A549 (cell line): ENCODE measurements around the gene TPST1. TPM values are rescaled to one million over a fixed set of nuclear protein-coding genes. Genes with fewer than 3 reads are reported as not detected.

Source experiments
- ATAC-seq, 2 experiments: fragments of 200-7000 bp in 1 of 2; fragments of >200 bp in 1 of 2; cut with Nextera tagmentation in 1 of 2; cut with Tn5 transposase in 1 of 2; 3 replicates each; pipeline versions ENCODE4 v1.8.0 to v1.9.1; 2018 to 2020; ENCODE audit warnings: mild to moderate bottlenecking in 1 of 2, moderate library complexity in 1 of 2
- CTCF ChIA-PET: fragments of 300-600 bp; sonication (Branson Sonifier 250); formaldehyde crosslinking; extraction: SDS; loops from one replicate; lab custom pipeline; 2021; ENCODE audit warnings: antibody characterized with exemption, inconsistent platforms; lab: Yijun Ruan, JAX
- POLR2A ChIA-PET: fragments of 350-600 bp; formaldehyde crosslinking; extraction: SDS; loops from one replicate; lab custom pipeline; 2021; ENCODE audit warnings: antibody characterized with exemption, inconsistent platforms; lab: Yijun Ruan, JAX
- DNase-seq, 2 experiments: peaks; one replicate each; pipeline versions ENCODE4 v3.0.0 to v3.0.0-alpha.2; 2011 to 2016; ENCODE audit warnings: low read depth in 1 of 2, low spot score in 1 of 2
- FAIRE-seq: peaks from 2 replicates; lab custom pipeline; 2011; peaks lifted over from hg19 to GRCh38; lab: Jason Lieb, UNC
- H3K27ac ChIP-seq, 2 experiments: fragments of >200 bp; sonication (Bioruptor Twin); formaldehyde crosslinking; 3 replicates each; pipeline ENCODE4 v1.5.1; 2016 to 2017
- H3K4me1 ChIP-seq: fragments of >200 bp; sonication (Bioruptor Twin); formaldehyde crosslinking; 3 replicates; pipeline ENCODE4 v1.6.1; 2016
- H3K4me2 ChIP-seq: fragments of >200 bp; sonication (Bioruptor Twin); formaldehyde crosslinking; 3 replicates; pipeline ENCODE4 v1.6.1; 2016
- H3K4me3 ChIP-seq: fragments of >200 bp; sonication (Bioruptor Twin); formaldehyde crosslinking; 3 replicates; pipeline ENCODE4 v1.5.1; 2016
- H3K9me3 ChIP-seq: fragments of >200 bp; sonication (Bioruptor Twin); formaldehyde crosslinking; 3 replicates; pipeline ENCODE4 v1.6.1; 2016
- ATOH8 ChIP-seq: fragments of 250-450 bp; sonication (Bioruptor Pico); IDR thresholded peaks from 2 replicates; pipeline ENCODE4 v1.5.0; 2020; ENCODE audit warnings: low read depth, mild to moderate bottlenecking, moderate library complexity
- BHLHE40 ChIP-seq: IDR thresholded peaks from 2 replicates; pipeline ENCODE4 v1.6.1; 2012; ENCODE audit warnings: low read depth, low read length, inconsistent platforms
- CBX8 ChIP-seq: fragments of 200-600 bp; sonication (generic); IDR thresholded peaks from 2 replicates; pipeline ENCODE4 v1.6.1; 2016
- CEBPB ChIP-seq, 2 experiments: fragments of >200 bp in 1 of 2; sonication (Bioruptor Twin) in 1 of 2; formaldehyde crosslinking in 1 of 2; IDR thresholded peaks; 2 replicates each; pipeline ENCODE4 v1.6.1; 2012 to 2016
- CHD2 ChIP-seq: fragments of 150-350 bp; IDR thresholded peaks from 2 replicates; pipeline ENCODE4 v1.6.1; 2014; ENCODE audit warnings: low read length; ENCODE audit not compliant: partially characterized antibody
- CHD4 ChIP-seq: fragments of 200-600 bp; sonication (generic); IDR thresholded peaks from 2 replicates; pipeline ENCODE4 v1.6.1; 2016; ENCODE audit warnings: antibody characterized with exemption, mild to moderate bottlenecking, borderline replicate concordance
- EHMT2 ChIP-seq: fragments of 200-600 bp; sonication (generic); IDR thresholded peaks from 2 replicates; pipeline ENCODE4 v1.6.1; 2016; ENCODE audit warnings: antibody characterized with exemption, low read depth, mild to moderate bottlenecking, moderate library complexity
- EP300 ChIP-seq, 2 experiments: fragments of >200 bp; sonication (Bioruptor Twin); formaldehyde crosslinking; IDR thresholded peaks; 2 replicates in 1 of 2; 3 replicates in 1 of 2; pipeline ENCODE4 v1.6.1; 2016 to 2017
- GATA3 ChIP-seq: IDR thresholded peaks from 2 replicates; pipeline ENCODE4 v1.6.1; 2012; ENCODE audit warnings: borderline replicate concordance
- HDAC2 ChIP-seq: fragments of 200-600 bp; sonication (generic); IDR thresholded peaks from 2 replicates; pipeline ENCODE4 v1.6.1; 2016
- HEYL ChIP-seq: fragments of 250-450 bp; sonication (Bioruptor Pico); IDR thresholded peaks from 2 replicates; pipeline ENCODE4 v1.8.0; 2021; ENCODE audit warnings: mild to moderate bottlenecking, moderate library complexity
- HOXA7 ChIP-seq: fragments of 250-450 bp; sonication (Bioruptor Pico); IDR thresholded peaks from 2 replicates; pipeline ENCODE4 v1.5.0; 2020; ENCODE audit warnings: mild to moderate bottlenecking, moderate library complexity
- KDM5A ChIP-seq: fragments of 200-600 bp; sonication (generic); IDR thresholded peaks from 2 replicates; pipeline ENCODE4 v1.6.1; 2016; ENCODE audit warnings: antibody characterized with exemption, mild to moderate bottlenecking
- NPAS2 ChIP-seq: fragments of 250-450 bp; sonication (Bioruptor Pico); IDR thresholded peaks from 2 replicates; pipeline ENCODE4 v1.8.0; 2022; ENCODE audit warnings: mild to moderate bottlenecking, moderate library complexity, borderline replicate concordance
- NR3C1 ChIP-seq: fragments of >200 bp; sonication (Bioruptor Twin); formaldehyde crosslinking; IDR thresholded peaks from 3 replicates; pipeline ENCODE4 v1.6.1; 2017
- POLR2A ChIP-seq: IDR thresholded peaks from 2 replicates; pipeline ENCODE4 v1.6.1; 2012; ENCODE audit warnings: mild to moderate bottlenecking, low read length
- RAD21 ChIP-seq, 2 experiments: fragments of >200 bp in 1 of 2; sonication (Bioruptor Twin) in 1 of 2; formaldehyde crosslinking in 1 of 2; IDR thresholded peaks in 1 of 2; conservative IDR thresholded peaks in 1 of 2; 2 replicates in 1 of 2; 3 replicates in 1 of 2; pipeline ENCODE4 v1.6.1; 2012 to 2018; ENCODE audit warnings: inconsistent platforms in 1 of 2
- REST ChIP-seq: fragments of 200-600 bp; sonication (generic); IDR thresholded peaks from 2 replicates; pipeline ENCODE4 v1.6.1; 2016; ENCODE audit warnings: antibody characterized with exemption, mild to moderate bottlenecking, moderate library complexity
- RFX5 ChIP-seq: fragments of 450-650 bp; IDR thresholded peaks from 2 replicates; pipeline ENCODE4 v1.7.1; 2014; ENCODE audit warnings: antibody characterized with exemption, mild to moderate bottlenecking, moderate library complexity
- SMC3 ChIP-seq: fragments of >200 bp; sonication (Bioruptor Twin); formaldehyde crosslinking; IDR thresholded peaks from 3 replicates; pipeline ENCODE4 v1.6.1; 2018; ENCODE audit warnings: inconsistent platforms
- SREBF2 ChIP-seq: fragments of 450-650 bp; IDR thresholded peaks from 2 replicates; pipeline ENCODE4 v1.6.1; 2014; ENCODE audit warnings: mild to moderate bottlenecking, moderate library complexity
- TP53 ChIP-seq: fragments of 250-450 bp; sonication (Bioruptor Pico); IDR thresholded peaks from 2 replicates; pipeline ENCODE4 v1.5.0; 2021; ENCODE audit warnings: mild to moderate bottlenecking, moderate library complexity
- ZC3H11A ChIP-seq: fragments of 450-650 bp; IDR thresholded peaks from 2 replicates; pipeline ENCODE4 v1.6.1; 2014; ENCODE audit warnings: antibody characterized with exemption, mild to moderate bottlenecking
- ZFP36 ChIP-seq: fragments of 450-650 bp; IDR thresholded peaks from 2 replicates; pipeline ENCODE4 v1.6.1; 2014; ENCODE audit warnings: borderline replicate concordance; ENCODE audit not compliant: partially characterized antibody
- WGBS: methylation state at CpG from one replicate; pipeline ENCODE4 v1.1.6; 2017; ENCODE audit errors: missing lambda C conversion rate; 5-methylcytosine and 5-hydroxymethylcytosine counted together
- polyA plus RNA-seq, 4 experiments: library from polyadenylated mRNA; depleted of rRNA in 3 of 4; stranded (reverse); fragments of >200 nt; fragmentation: RNase III in 1 of 4; extraction: RNeasy Plus Mini Kit Qiagen cat#74134 plus additional on column Dnase treatment in 1 of 4; gene quantifications; 2 replicates in 3 of 4; 3 replicates in 1 of 4; pipeline ENCODE4 v1.2.3, GENCODE V29; 2011 to 2017

TPST1 gene
- polyA plus RNA-seq, 2 of the 4 experiments (the other 2 are of a cell fraction): 14.6 to 20.4 TPM

- TF ChIP-seq ATOH8 (CRISPR knock-in tag): no peak
- no peak for TF ChIP-seq RFX5
- TF ChIP-seq HOXA7: no peak
- TF ChIP-seq NPAS2 (CRISPR knock-in tag): no peak
Observed at GRCh38 chr7:66310620-66311019, 105.5 kb downstream of the TPST1 start (continued).

GRCh38 chr7:66313886-66314568, 108.9 kb downstream of the TPST1 start:
- ChIA-PET CTCF (no interaction called here), POLR2A (no interaction called here)
- Histone ChIP-seq H3K4me2 (no peak overlapping the region), H3K4me3 (no peak overlapping the region), H3K9me3 (no peaks in the 10 kb centered on the region), H3K4me1 (no peaks in the 10 kb centered on the region), H3K27ac (no peak overlapping the region)
- TF ChIP-seq ZFP36: no peak
- FAIRE-seq (no peak), ATAC-seq (no peak), DNase-seq (no peak)
- WGBS: 72% methylated on average over 8 of the region's 8 CpGs

- POLR2A ChIA-PET: no interaction called here
- ATAC-seq: peak in 1 of 2 experiments; percentile 30; a peak in 1 of 6 replicates
- H3K27ac ChIP-seq: no peak overlapping the region
- no peak overlapping the region for H3K4me2 ChIP-seq
- TF ChIP-seq ZFP36: no peak
- TF ChIP-seq ZC3H11A: no peak
- no peak for TF ChIP-seq CBX8
- TF ChIP-seq CHD4: no peak
- TF ChIP-seq POLR2A: no peak
- TF ChIP-seq HEYL (CRISPR knock-in tag): no peak
- TF ChIP-seq, all 56 proteins: peak for 0
- Histone ChIP-seq H3K4me3 (no peak overlapping the region), H3K9me3 (no peaks in the 10 kb centered on the region), H3K4me1 (no peaks in the 10 kb centered on the region)
- FAIRE-seq (no peak), DNase-seq (no peak)
- WGBS: 75% methylated on average over 4 of the region's 4 CpGs
- CTCF ChIA-PET: no interaction called here
Observed at GRCh38 chr7:66315192-66315591, 110.1 kb downstream of the TPST1 start.

- FAIRE-seq (no peak), ATAC-seq (no peak), DNase-seq (no peak)
- no peak overlapping the region for H3K27ac ChIP-seq
- H3K4me3 ChIP-seq: no peak overlapping the region
- CTCF ChIA-PET: no interaction called here
- peaks cover 6% of the 10 kb centered on the region; the same call in 1 of the 3 replicates for H3K9me3 ChIP-seq
- H3K4me1 ChIP-seq: no peaks in the 10 kb centered on the region
- WGBS: 86% methylated on average over 1 of the region's 1 CpG
- H3K4me2 ChIP-seq: no peak overlapping the region
- TF ChIP-seq CHD4 (no peak), ATOH8 (CRISPR knock-in tag) (no peak), EHMT2 (no peak), SREBF2 (no peak), RAD21 (conservative IDR thresholded peaks at IDR 0.05 in 1 of 2, IDR thresholded peaks at IDR 0.05 in 1 of 2) (no peak)
- POLR2A ChIA-PET: no interaction called here
Observed at GRCh38 chr7:66319407-66319979, 114.4 kb downstream of the TPST1 start.

GRCh38 chr7:66321283-66321682, 116.1 kb downstream of the TPST1 start:
- Histone ChIP-seq H3K27ac (no peak overlapping the region), H3K4me3 (no peak overlapping the region), H3K4me2 (no peak overlapping the region), H3K4me1 (peaks cover 2% of the 10 kb centered on the region; the same call in 2 of the 3 replicates), H3K9me3 (peaks cover 6% of the 10 kb centered on the region; the same call in 1 of the 3 replicates)
- no peak for DNase-seq
- CTCF ChIA-PET: no interaction called here
- no peak for FAIRE-seq
- no peak for ATAC-seq
- POLR2A ChIA-PET: no interaction called here
- TF ChIP-seq ZFP36: no peak
- TF ChIP-seq SMC3: no peak
- no peak for TF ChIP-seq BHLHE40
- no peak for TF ChIP-seq CEBPB (IDR thresholded peaks at IDR 0.05)
- TF ChIP-seq HDAC2: no peak
- TF ChIP-seq RFX5: no peak
- TF ChIP-seq KDM5A: no peak
- no peak for TF ChIP-seq POLR2A
- TF ChIP-seq REST: no peak
- no peak for TF ChIP-seq NR3C1
- TF ChIP-seq EP300 (IDR thresholded peaks at IDR 0.05): no peak
- TF ChIP-seq GATA3: no peak
- no peak for TF ChIP-seq TP53
- no peak for TF ChIP-seq CHD2
